HepG2 (cell line): ENCODE data around the gene MORN1. TPM values are rescaled to one million over a fixed set of nuclear protein-coding genes. Genes with fewer than 3 reads are reported as not detected.

Source experiments
- FOXP1 ChIP-seq, 2 experiments: fragments of 450-650 bp in 1 of 2; IDR thresholded peaks; 2 replicates each; pipeline ENCODE4 v1.6.1; 2017 to 2018; ENCODE audit warnings: antibody characterized with exemption in 1 of 2
- GABPA ChIP-seq, 2 experiments: IDR thresholded peaks; 2 replicates each; pipeline ENCODE4 v1.6.1; 2011 to 2016; ENCODE audit warnings: low read depth in 2 of 2, low read length in 1 of 2, missing biosample characterization in 1 of 2, missing genetic modification characterization in 1 of 2
- JDP2 ChIP-seq: sonication (generic); formaldehyde crosslinking; IDR thresholded peaks from 2 replicates; pipeline ENCODE4 v1.8.1; 2022; ENCODE audit warnings: missing genetic modification reagents, borderline replicate concordance
- NKX3-1 ChIP-seq: sonication (generic); formaldehyde crosslinking; IDR thresholded peaks from 2 replicates; pipeline ENCODE4 v1.5.0; 2020; ENCODE audit warnings: missing genetic modification reagents
- SAP130 ChIP-seq: IDR thresholded peaks from 2 replicates; pipeline ENCODE4 v1.6.1; 2016; ENCODE audit warnings: low read depth
- SETDB1 ChIP-seq: sonication (generic); formaldehyde crosslinking; IDR thresholded peaks from 2 replicates; pipeline ENCODE4 v1.5.1; 2020; ENCODE audit warnings: missing genetic modification reagents, mild to moderate bottlenecking, borderline replicate concordance
- SMC3 ChIP-seq: IDR thresholded peaks from 2 replicates; pipeline ENCODE4 v1.6.1; 2011; ENCODE audit warnings: low read length, improper control_type of control experiment
- SMYD3 ChIP-seq: sonication (generic); formaldehyde crosslinking; IDR thresholded peaks from 2 replicates; pipeline ENCODE4 v1.8.1; 2023; ENCODE audit warnings: mild to moderate bottlenecking, missing genetic modification reagents
- SOX13 ChIP-seq, 3 experiments: fragments of 450-650 bp in 1 of 3; sonication (generic) in 1 of 3; formaldehyde crosslinking in 1 of 3; IDR thresholded peaks in 2 of 3; conservative IDR thresholded peaks in 1 of 3; 2 replicates each; pipeline versions ENCODE4 v1.5.0 to v1.6.1; 2016 to 2020; ENCODE audit warnings: antibody characterized with exemption in 1 of 3, mild to moderate bottlenecking in 1 of 3, missing compliant biosample characterization in 1 of 3, missing genetic modification reagents in 1 of 3, moderate library complexity in 1 of 3
- SP1 ChIP-seq, 2 experiments: fragments of 450-650 bp in 1 of 2; sonication (generic) in 1 of 2; formaldehyde crosslinking in 1 of 2; IDR thresholded peaks; 2 replicates each; pipeline versions ENCODE4 v1.4.0 to v1.6.1; 2016 to 2020; ENCODE audit warnings: missing genetic modification reagents in 1 of 2
- TGIF2 ChIP-seq: IDR thresholded peaks from 2 replicates; pipeline ENCODE4 v1.6.1; 2016; ENCODE audit warnings: control low read depth, missing compliant biosample characterization
- ZC3H4 ChIP-seq: sonication (generic); formaldehyde crosslinking; IDR thresholded peaks from 2 replicates; pipeline ENCODE4 v1.4.0; 2020; ENCODE audit warnings: missing genetic modification reagents, borderline replicate concordance
- ZFP1 ChIP-seq: IDR thresholded peaks from 2 replicates; pipeline ENCODE4 v1.6.1; 2016
- ZFP36L2 ChIP-seq: sonication (generic); formaldehyde crosslinking; IDR thresholded peaks from 2 replicates; pipeline ENCODE4 v1.4.0; 2020; ENCODE audit warnings: missing genetic modification reagents
- ZFP82 ChIP-seq: sonication (generic); formaldehyde crosslinking; IDR thresholded peaks from 2 replicates; pipeline ENCODE4 v1.5.1; 2020; ENCODE audit warnings: mild to moderate bottlenecking, missing genetic modification reagents, borderline replicate concordance
- ZKSCAN1 ChIP-seq: fragments of 150-350 bp; IDR thresholded peaks from 2 replicates; pipeline ENCODE4 v1.6.1; 2014; ENCODE audit warnings: low read length
- ZNF138 ChIP-seq: sonication (generic); formaldehyde crosslinking; IDR thresholded peaks from 2 replicates; pipeline ENCODE4 v1.5.0; 2020; ENCODE audit warnings: mild to moderate bottlenecking, low read depth, missing genetic modification reagents
- ZNF549 ChIP-seq: sonication (generic); formaldehyde crosslinking; IDR thresholded peaks from 2 replicates; pipeline ENCODE4 v1.5.0; 2020; ENCODE audit warnings: missing genetic modification reagents
- ZNF710 ChIP-seq: sonication (generic); formaldehyde crosslinking; IDR thresholded peaks from 2 replicates; pipeline ENCODE4 v1.5.0; 2020; ENCODE audit warnings: mild to moderate bottlenecking, missing genetic modification reagents, borderline replicate concordance
- polyA plus RNA-seq, 8 experiments: library from polyadenylated mRNA; depleted of rRNA in 3 of 8; stranded (reverse) in 7 of 8; unstranded in 1 of 8; fragments of >200 nt; fragmentation: Illumina TruSeq in 4 of 8; extraction: Trizol in 4 of 8; gene quantifications; 2 replicates each; pipeline versions ENCODE4 v1.2.1 to v1.2.3, GENCODE V29; 2011 to 2016; ENCODE audit warnings: low read depth in 4 of 8, missing spikeins in 1 of 8, mixed read lengths in 1 of 8; ENCODE audit not compliant: insufficient read depth in 1 of 8
- total RNA-seq, 5 experiments: library from RNA; depleted of rRNA; stranded (reverse); fragments of >200 nt; fragmentation: Illumina TruSeq; extraction: Trizol; gene quantifications; 2 replicates each; pipeline ENCODE4 v1.2.3, GENCODE V29; 2016; ENCODE audit warnings: low read depth in 1 of 5
- TF ChIP-seq, protein P1 (sequence below): sonication (generic); formaldehyde crosslinking; conservative IDR thresholded peaks from 2 replicates; pipeline ENCODE4 v1.4.0; 2020; ENCODE audit warnings: missing genetic modification reagents
- TF ChIP-seq, protein P2 (sequence below): sonication (generic); formaldehyde crosslinking; IDR thresholded peaks from 2 replicates; pipeline ENCODE4 v1.4.0; 2020; ENCODE audit warnings: missing genetic modification reagents
- TF ChIP-seq, protein P3 (sequence below): sonication (generic); formaldehyde crosslinking; IDR thresholded peaks from 2 replicates; pipeline ENCODE4 v1.4.0; 2020; ENCODE audit warnings: missing genetic modification reagents, mild to moderate bottlenecking, borderline replicate concordance

Gene MORN1
- total and polyA plus RNA-seq, 2 of the 13 experiments (the other 11 are each of a cell fraction or from before 2014, with no cell fraction given) = 3.1 to 6.5 TPM

- TF ChIP-seq ZNF710 (CRISPR knock-in tag) = no peak
- no peak for TF ChIP-seq SMC3
- TF ChIP-seq SMYD3 (CRISPR knock-in tag) = no peak
- TF ChIP-seq FOXP1 (IDR thresholded peaks at IDR 0.05) = no peak
- TF ChIP-seq FOXP1 (CRISPR knock-in tag; IDR thresholded peaks at IDR 0.05) = no peak
- no peak for TF ChIP-seq ZC3H4
- TF ChIP-seq, protein P1, sequence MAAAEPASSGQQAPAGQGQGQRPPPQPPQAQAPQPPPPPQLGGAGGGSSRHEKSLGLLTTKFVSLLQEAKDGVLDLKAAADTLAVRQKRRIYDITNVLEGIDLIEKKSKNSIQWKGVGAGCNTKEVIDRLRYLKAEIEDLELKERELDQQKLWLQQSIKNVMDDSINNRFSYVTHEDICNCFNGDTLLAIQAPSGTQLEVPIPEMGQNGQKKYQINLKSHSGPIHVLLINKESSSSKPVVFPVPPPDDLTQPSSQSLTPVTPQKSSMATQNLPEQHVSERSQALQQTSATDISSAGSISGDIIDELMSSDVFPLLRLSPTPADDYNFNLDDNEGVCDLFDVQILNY (CRISPR knock-in tag) = no peak
- TF ChIP-seq SETDB1 (CRISPR knock-in tag) = no peak
- no peak for TF ChIP-seq SP1 (IDR thresholded peaks at IDR 0.05)
- TF ChIP-seq SP1 (CRISPR knock-in tag; IDR thresholded peaks at IDR 0.05) = no peak
- 0 out of 2 replicates have a peak, but pooled peaks have one; percentile 27 for TF ChIP-seq TGIF2 (CRISPR knock-in tag)
- TF ChIP-seq SOX13 (IDR thresholded peaks at IDR 0.05) = no peak
- TF ChIP-seq SOX13 (CRISPR knock-in tag; conservative IDR thresholded peaks at IDR 0.05 in 1 of 2, IDR thresholded peaks at IDR 0.05 in 1 of 2) = peak in 1 of 2 experiments; percentile 66; a peak in 2 of 4 replicates
- no peak for TF ChIP-seq ZKSCAN1
- TF ChIP-seq ZFP1 (CRISPR knock-in tag) = no peak
- no peak for TF ChIP-seq GABPA (IDR thresholded peaks at IDR 0.05; ENCODE audit: low read depth, low read length)
- no peak for TF ChIP-seq GABPA (CRISPR knock-in tag; IDR thresholded peaks at IDR 0.05; ENCODE audit: low read depth)
- no peak for TF ChIP-seq ZNF138
- no peak for TF ChIP-seq ZNF549
- no peak for TF ChIP-seq ZFP82
- TF ChIP-seq, protein P2, sequence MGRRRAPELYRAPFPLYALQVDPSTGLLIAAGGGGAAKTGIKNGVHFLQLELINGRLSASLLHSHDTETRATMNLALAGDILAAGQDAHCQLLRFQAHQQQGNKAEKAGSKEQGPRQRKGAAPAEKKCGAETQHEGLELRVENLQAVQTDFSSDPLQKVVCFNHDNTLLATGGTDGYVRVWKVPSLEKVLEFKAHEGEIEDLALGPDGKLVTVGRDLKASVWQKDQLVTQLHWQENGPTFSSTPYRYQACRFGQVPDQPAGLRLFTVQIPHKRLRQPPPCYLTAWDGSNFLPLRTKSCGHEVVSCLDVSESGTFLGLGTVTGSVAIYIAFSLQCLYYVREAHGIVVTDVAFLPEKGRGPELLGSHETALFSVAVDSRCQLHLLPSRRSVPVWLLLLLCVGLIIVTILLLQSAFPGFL (CRISPR knock-in tag) = no peak
- TF ChIP-seq JDP2 (CRISPR knock-in tag) = no peak
- no peak for TF ChIP-seq NKX3-1
- TF ChIP-seq, protein P3, sequence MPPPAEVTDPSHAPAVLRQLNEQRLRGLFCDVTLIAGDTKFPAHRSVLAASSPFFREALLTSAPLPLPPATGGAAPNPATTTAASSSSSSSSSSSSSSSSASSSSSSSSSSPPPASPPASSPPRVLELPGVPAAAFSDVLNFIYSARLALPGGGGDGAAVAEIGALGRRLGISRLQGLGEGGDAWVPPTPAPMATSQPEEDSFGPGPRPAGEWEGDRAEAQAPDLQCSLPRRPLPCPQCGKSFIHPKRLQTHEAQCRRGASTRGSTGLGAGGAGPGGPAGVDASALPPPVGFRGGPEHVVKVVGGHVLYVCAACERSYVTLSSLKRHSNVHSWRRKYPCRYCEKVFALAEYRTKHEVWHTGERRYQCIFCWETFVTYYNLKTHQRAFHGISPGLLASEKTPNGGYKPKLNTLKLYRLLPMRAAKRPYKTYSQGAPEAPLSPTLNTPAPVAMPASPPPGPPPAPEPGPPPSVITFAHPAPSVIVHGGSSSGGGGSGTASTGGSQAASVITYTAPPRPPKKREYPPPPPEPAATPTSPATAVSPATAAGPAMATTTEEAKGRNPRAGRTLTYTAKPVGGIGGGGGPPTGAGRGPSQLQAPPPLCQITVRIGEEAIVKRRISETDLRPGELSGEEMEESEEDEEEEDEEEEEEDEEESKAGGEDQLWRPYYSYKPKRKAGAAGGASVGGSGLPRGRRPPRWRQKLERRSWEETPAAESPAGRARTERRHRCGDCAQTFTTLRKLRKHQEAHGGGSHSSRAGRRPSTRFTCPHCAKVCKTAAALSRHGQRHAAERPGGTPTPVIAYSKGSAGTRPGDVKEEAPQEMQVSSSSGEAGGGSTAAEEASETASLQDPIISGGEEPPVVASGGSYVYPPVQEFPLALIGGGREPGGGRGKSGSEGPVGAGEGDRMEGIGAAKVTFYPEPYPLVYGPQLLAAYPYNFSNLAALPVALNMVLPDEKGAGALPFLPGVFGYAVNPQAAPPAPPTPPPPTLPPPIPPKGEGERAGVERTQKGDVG (CRISPR knock-in tag) = no peak
- TF ChIP-seq ZFP36L2 (CRISPR knock-in tag) = no peak
- peak; percentile 34; the same call in 1 of the 2 replicates for TF ChIP-seq SAP130 (CRISPR knock-in tag)
Observed at GRCh38 chr1:2330519-2331199, 60.7 kb downstream of the MORN1 start (continued).
